Glutamatergic neuron (in vitro differentiated cells): ENCODE results near the gene NOX5. TPM values are rescaled to one million over a fixed set of nuclear protein-coding genes. Genes with fewer than 3 reads are reported as not detected.

Experiments
- DNase-seq: peaks from one replicate; pipeline ENCODE4 v3.0.0; 2022
- H3K27ac Mint-ChIP-seq: one replicate; pipeline ENCODE4 v1.8.0; 2020; ENCODE audit warnings: mild to moderate bottlenecking, mixed read lengths, inconsistent platforms; ENCODE audit not compliant: unreplicated experiment
- H3K27me3 Mint-ChIP-seq: one replicate; pipeline ENCODE4 v1.8.0; 2020; ENCODE audit warnings: mild to moderate bottlenecking, moderate library complexity, mixed read lengths, inconsistent platforms; ENCODE audit not compliant: unreplicated experiment
- H3K36me3 Mint-ChIP-seq: one replicate; pipeline ENCODE4 v1.8.0; 2020; ENCODE audit warnings: mild to moderate bottlenecking, mixed read lengths, inconsistent platforms; ENCODE audit not compliant: unreplicated experiment
- H3K4me1 Mint-ChIP-seq: one replicate; pipeline ENCODE4 v1.8.0; 2020; ENCODE audit warnings: mild to moderate bottlenecking, low read depth, mixed read lengths, inconsistent platforms; ENCODE audit not compliant: unreplicated experiment
- H3K4me3 Mint-ChIP-seq: one replicate; pipeline ENCODE4 v1.8.0; 2020; ENCODE audit warnings: mild to moderate bottlenecking, mixed read lengths, inconsistent platforms; ENCODE audit not compliant: unreplicated experiment
- H3K9me3 Mint-ChIP-seq: one replicate; pipeline ENCODE4 v1.8.0; 2020; ENCODE audit warnings: mild to moderate bottlenecking, moderate library complexity, mixed read lengths, inconsistent platforms; ENCODE audit not compliant: unreplicated experiment
- total RNA-seq: library from RNA; stranded (reverse); fragmentation: NEBNext Ultra II Directional; extraction: Animal tissue kit (Norgen Biotek cat#: 25700); gene quantifications from one replicate; pipeline ENCODE4 v1.2.1, GENCODE V29; 2021; ENCODE audit not compliant: unreplicated experiment
- TF ChIP-seq, protein P1 (sequence below): fragments of 200-600 bp; sonication (generic); IDR thresholded peaks from one replicate; pipeline ENCODE4 v1.5.0; 2021; ENCODE audit not compliant: partially characterized antibody, unreplicated experiment

Gene NOX5
- total RNA-seq, 1 donor from 2014 or later, result not detected

DNA sequence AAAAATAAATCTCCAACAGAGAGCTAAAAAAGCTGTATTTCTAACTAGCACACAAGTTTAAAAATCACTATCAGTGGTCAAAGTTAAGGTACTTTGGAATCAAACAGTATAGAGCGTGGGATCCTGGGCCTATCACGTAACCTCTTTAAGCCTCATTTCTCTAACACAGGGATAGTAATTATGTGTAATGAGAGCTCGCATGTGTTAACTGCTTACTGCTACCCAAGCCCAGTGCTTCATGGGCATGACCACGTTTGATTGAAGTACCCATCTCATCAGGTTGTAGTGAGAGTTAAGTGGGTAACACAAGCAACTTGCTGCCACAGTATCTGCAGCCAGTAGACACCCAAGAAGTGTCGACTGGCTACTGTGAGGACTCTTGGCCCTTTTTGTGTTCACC lies 28.2 kb upstream of the NOX5 start:
- Mint-ChIP-seq H3K36me3 (peaks cover 17% of the 10 kb centered on the region), H3K27me3 (peaks cover 7% of the 10 kb centered on the region), H3K9me3 (peaks cover 2% of the 10 kb centered on the region), H3K4me3 (no peak overlapping the region), H3K27ac (no peak overlapping the region), H3K4me1 (peaks cover 5% of the 10 kb centered on the region)
- TF ChIP-seq, protein P1, sequence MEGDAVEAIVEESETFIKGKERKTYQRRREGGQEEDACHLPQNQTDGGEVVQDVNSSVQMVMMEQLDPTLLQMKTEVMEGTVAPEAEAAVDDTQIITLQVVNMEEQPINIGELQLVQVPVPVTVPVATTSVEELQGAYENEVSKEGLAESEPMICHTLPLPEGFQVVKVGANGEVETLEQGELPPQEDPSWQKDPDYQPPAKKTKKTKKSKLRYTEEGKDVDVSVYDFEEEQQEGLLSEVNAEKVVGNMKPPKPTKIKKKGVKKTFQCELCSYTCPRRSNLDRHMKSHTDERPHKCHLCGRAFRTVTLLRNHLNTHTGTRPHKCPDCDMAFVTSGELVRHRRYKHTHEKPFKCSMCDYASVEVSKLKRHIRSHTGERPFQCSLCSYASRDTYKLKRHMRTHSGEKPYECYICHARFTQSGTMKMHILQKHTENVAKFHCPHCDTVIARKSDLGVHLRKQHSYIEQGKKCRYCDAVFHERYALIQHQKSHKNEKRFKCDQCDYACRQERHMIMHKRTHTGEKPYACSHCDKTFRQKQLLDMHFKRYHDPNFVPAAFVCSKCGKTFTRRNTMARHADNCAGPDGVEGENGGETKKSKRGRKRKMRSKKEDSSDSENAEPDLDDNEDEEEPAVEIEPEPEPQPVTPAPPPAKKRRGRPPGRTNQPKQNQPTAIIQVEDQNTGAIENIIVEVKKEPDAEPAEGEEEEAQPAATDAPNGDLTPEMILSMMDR, result no peak
- no peak for DNase-seq

DNA sequence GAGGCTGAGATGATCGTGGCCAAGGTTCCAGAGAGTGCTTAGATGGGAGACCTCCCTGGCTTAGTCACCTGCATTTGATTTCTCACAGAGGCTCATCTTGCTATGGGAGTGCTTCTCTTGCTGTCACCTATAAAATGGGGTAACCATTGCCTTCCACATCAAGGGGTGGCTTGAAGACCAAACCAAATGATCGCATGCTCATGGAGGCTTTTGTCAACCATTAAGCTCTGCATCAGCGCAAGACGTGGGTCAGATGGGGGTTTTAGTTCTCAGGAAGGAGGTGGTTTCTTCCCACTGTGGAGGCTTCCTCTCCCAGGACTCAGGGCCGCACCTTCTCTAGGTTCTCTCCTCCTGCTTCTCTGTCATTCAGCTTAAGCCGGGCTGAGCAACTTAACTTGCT lies 27.4 kb upstream of the NOX5 start:
- H3K36me3 Mint-ChIP-seq, result peaks cover 17% of the 10 kb centered on the region
- H3K9me3 Mint-ChIP-seq, result peaks cover 2% of the 10 kb centered on the region
- H3K27ac Mint-ChIP-seq, result no peak overlapping the region
- TF ChIP-seq, protein P1, result no peak
- peaks cover 7% of the 10 kb centered on the region for H3K27me3 Mint-ChIP-seq
- no peak for DNase-seq
- H3K4me1 Mint-ChIP-seq, result peaks cover 5% of the 10 kb centered on the region
- no peak overlapping the region for H3K4me3 Mint-ChIP-seq

DNA sequence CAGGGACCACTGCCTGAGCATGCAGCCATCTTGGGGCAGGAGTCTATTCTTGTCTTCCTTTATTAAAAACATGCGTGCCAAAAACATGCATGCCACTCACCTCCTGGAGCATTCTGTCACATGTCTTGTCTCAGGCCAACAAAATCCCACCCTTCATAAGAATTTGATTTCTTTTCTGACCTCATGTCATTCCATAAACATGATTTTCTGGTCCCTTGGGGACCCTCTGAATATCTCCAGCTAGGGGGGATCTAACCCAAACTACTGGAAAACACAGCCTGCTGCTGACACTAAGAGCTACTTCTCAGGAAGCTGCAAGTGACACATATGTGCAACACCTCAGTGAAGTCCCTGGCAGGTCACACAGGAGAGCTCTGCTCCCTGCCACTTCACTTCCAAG lies 26.8 kb upstream of the NOX5 start:
- DNase-seq, result no peak
- no peak overlapping the region for H3K4me3 Mint-ChIP-seq
- peaks cover 5% of the 10 kb centered on the region for H3K4me1 Mint-ChIP-seq
- H3K27ac Mint-ChIP-seq, result no peak overlapping the region
- TF ChIP-seq, protein P1, result no peak
- H3K36me3 Mint-ChIP-seq, result peaks cover 17% of the 10 kb centered on the region
- peaks cover 2% of the 10 kb centered on the region for H3K9me3 Mint-ChIP-seq
- H3K27me3 Mint-ChIP-seq, result peaks cover 7% of the 10 kb centered on the region

DNA sequence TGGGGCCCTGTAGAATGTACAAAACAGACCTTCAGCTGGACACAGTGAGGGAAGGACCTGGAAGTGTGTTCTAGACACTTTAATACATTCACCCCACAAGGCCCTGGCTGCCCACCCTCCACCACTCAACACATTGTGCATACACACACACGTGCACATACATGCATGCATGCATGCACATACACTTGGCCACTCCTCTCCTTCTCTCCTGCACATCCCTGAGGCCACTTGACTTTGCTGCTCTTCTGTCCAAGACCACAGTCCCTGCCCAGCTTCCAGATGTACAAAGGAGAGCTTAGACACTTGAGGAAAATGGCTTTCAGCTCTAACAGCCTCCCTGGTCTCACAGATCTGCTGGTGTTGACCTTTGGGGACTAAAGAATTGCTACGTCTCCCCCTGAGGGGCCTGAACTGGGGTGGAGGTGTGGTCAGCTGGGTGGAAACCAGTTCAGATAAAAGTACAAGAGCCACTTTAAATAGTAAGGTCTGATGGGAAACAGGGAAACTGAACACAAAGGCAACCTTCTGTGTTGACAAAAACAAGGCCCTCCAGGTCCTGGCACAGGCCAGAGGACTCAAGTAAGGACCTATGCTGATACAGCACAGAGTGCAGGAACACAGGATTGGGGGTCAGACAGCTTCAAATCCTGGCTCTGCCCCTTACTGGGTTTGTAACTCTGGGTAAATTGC lies 24.8 kb upstream of the NOX5 start:
- TF ChIP-seq, protein P1, result no peak
- peaks cover 5% of the 10 kb centered on the region for H3K4me1 Mint-ChIP-seq
- H3K36me3 Mint-ChIP-seq, result peaks cover 17% of the 10 kb centered on the region
- no peak for DNase-seq
- H3K27ac Mint-ChIP-seq, result no peak overlapping the region
- H3K4me3 Mint-ChIP-seq, result no peak overlapping the region
- peaks cover 2% of the 10 kb centered on the region for H3K9me3 Mint-ChIP-seq
- H3K27me3 Mint-ChIP-seq, result peaks cover 7% of the 10 kb centered on the region

DNA sequence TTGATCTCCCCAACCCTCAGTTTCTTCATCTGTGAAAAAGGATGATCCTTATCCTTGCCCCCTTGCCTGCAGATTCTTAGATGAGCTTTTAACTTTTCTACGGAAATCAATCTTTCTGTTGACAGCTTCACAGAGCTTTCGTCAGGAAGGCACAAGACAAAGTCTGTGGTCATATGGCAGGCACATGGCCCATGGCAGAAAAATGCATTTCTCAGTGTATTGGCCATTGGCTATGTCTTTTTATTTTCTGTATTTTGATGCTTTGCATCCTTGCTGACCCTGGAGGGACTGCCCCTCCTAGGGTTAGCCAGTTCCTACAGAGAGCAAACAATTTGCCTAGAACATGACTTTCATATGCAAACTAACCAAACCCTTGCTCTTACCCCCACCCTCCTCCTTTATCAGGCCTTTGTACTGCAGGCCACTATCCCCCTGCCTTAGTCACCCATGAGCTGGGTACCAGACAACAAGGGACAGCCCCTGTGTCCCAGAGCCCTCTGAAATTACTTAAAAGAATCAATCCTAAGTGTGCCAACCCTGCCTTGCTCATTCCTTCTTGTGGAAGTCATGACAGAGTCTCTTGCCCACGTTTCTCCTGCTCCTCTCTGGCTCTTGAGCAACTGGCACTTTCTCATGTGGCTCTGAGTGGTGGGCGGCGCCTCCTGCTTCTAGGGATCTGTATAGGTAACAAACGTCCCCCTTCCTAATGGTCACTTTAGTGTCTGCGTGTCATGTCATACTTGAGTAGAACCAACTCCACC lies 24.1 kb upstream of the NOX5 start:
- no peak overlapping the region for H3K4me3 Mint-ChIP-seq
- peaks cover 7% of the 10 kb centered on the region for H3K27me3 Mint-ChIP-seq
- peaks cover 17% of the 10 kb centered on the region for H3K36me3 Mint-ChIP-seq
- no peak for DNase-seq
- peaks cover 2% of the 10 kb centered on the region for H3K9me3 Mint-ChIP-seq
- H3K27ac Mint-ChIP-seq, result no peak overlapping the region
- peaks cover 12% of the 10 kb centered on the region for H3K4me1 Mint-ChIP-seq
- TF ChIP-seq, protein P1, result no peak
